ENCODE results near the gene NLRP11.
"Not testable (repeated sequence)": the region's sequence is repeated elsewhere in the genome, so short reads cannot be mapped to it uniquely, and the experiment has no call there.

Gene NLRP11

DNA sequence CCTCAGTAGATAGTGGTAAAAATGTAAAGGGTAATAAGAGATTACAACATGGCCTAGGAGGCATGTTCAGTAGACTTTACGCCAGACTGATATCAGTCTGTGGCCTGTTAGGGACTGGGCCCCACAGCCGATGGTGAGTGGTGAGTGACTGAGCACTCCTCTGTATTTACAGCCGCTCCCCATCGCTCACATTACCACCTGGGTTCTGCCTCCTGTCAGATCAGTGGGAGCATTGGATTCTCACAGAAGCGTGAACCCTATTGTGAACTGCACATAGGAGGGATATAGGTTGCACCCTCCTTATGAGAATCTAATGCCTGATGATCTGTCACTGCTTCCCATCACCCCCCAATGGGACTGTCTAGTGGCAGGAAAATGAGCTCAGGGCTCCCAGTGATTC, 17.9 kb downstream of the NLRP11 start:
- peaks cover 5% of the 10 kb centered on the region for H3K9me3 Mint-ChIP-seq
- H3K27ac Mint-ChIP-seq = no peak overlapping the region
- H3K27me3 Mint-ChIP-seq = peaks cover 24% of the 10 kb centered on the region
- DNase-seq = no peak
- no peaks in the 10 kb centered on the region for H3K36me3 Mint-ChIP-seq (ENCODE audit: low read depth)
- peaks cover 2% of the 10 kb centered on the region for H3K4me1 Mint-ChIP-seq (ENCODE audit: low read depth)
- H3K4me3 Mint-ChIP-seq = no peak overlapping the region

DNA sequence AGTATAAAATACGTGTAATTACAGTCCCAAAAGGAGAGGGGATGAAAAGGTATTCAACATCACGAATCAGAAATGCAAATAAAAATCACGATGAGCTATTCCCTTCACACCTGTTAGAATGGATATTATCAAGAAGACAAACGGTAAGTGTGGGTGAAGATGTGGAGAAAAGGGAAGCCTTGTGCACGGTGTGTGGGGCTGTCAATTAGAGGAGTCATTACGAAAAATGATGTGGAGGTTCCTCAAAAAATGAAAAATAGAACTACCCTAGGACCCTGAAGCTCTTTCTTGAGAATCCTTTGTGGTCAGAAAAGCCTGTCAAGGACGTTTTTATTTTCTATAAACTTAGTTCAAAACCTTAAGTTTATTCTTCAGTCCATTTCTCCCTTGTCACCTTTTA, 19.4 kb downstream of the NLRP11 start:
- H3K9me3 Mint-ChIP-seq = peaks cover 11% of the 10 kb centered on the region
- no peaks in the 10 kb centered on the region for H3K36me3 Mint-ChIP-seq (ENCODE audit: low read depth)
- H3K27me3 Mint-ChIP-seq = peaks cover 22% of the 10 kb centered on the region
- H3K27ac Mint-ChIP-seq = no peak overlapping the region
- H3K4me1 Mint-ChIP-seq (ENCODE audit: low read depth) = peaks cover 2% of the 10 kb centered on the region
- no peak for DNase-seq
- H3K4me3 Mint-ChIP-seq = no peak overlapping the region

DNA sequence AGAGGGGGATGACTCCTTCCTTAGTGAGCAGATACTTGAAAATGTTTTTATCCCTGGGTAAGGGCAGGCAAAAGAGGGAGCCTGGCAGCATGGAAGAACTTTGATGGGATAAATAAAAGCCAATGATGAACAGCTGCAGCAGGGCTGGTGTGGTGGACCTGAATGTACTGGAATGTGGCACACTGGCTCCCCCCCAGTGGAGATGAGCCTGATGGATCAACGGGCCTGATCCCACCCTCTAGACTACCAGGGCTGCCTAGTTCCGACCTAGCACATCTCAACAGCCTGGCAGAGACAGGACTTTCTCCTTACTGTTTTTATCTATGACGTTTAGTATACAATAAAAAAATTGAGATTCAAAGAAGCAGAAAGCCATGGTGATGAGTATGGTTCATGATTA, 20.5 kb downstream of the NLRP11 start:
- no peaks in the 10 kb centered on the region for H3K36me3 Mint-ChIP-seq (ENCODE audit: low read depth)
- no peak for DNase-seq
- peaks cover 19% of the 10 kb centered on the region for H3K9me3 Mint-ChIP-seq
- peaks cover 2% of the 10 kb centered on the region for H3K4me1 Mint-ChIP-seq (ENCODE audit: low read depth)
- peaks cover 22% of the 10 kb centered on the region for H3K27me3 Mint-ChIP-seq
- no peak overlapping the region for H3K27ac Mint-ChIP-seq
- no peak overlapping the region for H3K4me3 Mint-ChIP-seq

DNA sequence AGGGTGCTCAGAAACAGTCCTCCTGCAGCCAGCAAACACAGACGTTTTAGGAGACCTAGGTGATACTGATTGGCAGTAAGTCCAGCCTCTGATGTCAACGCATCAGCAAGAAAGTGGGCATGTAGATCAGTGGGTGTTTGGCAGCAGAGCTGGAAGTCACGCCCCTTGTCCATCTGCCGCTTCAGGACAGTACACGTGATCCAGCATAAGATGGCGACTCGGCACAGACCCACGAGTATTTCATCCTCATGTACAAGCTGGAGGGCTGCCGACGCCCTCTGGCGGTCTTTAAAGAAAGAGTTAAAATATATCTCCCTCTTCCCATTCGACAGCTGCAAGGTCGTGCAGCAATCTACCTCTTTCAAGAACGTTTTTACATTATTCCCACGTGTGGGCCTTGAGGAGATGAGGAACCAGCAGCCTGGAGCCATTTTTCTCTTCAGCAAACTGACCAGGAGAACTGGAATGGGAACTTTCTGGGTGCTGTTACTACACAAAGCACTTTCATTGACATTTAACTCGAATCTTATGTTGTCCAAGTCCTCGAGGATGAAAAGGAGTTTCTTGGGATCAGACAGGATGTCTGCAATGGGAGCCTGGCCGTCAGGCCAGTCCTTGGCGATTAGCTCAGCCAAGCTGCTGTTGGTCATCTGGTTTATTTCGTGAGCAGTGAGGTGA, 22.3 kb downstream of the NLRP11 start:
- peak; percentile 41 for DNase-seq
- H3K36me3 Mint-ChIP-seq (ENCODE audit: low read depth) = no peaks in the 10 kb centered on the region

DNA sequence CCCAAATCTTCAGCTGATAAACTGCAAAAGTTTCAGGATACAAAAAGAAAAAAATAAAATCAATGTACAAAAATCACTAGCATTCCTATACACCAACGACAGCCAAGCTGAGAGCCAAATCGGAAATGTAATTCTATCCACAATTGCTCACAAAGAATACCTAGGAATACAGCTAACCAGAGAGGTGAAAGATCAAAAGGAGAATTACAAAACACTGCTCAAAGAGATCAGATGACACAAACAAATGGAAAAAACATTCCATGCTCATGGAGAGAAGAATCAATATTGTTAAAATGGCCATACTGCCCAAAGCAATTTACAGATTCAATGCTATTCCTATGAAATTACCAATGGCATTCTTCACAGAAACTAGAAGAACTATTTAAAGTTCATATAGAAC, 29.5 kb downstream of the NLRP11 start:
- DNase-seq = no peak
- peaks cover 10% of the 10 kb centered on the region for H3K9me3 Mint-ChIP-seq
- no peaks in the 10 kb centered on the region for H3K4me1 Mint-ChIP-seq (ENCODE audit: low read depth)
- no peak overlapping the region for H3K4me3 Mint-ChIP-seq
- H3K36me3 Mint-ChIP-seq (ENCODE audit: low read depth) = no peaks in the 10 kb centered on the region
- H3K27ac Mint-ChIP-seq = no peak overlapping the region
- peaks cover 11% of the 10 kb centered on the region for H3K27me3 Mint-ChIP-seq

More for the DNA sequence above, 22.3 kb downstream of the NLRP11 start:
- Mint-ChIP-seq H3K9me3 (peaks cover 22% of the 10 kb centered on the region), H3K27ac (no peak overlapping the region), H3K27me3 (peaks cover 22% of the 10 kb centered on the region), H3K4me1 (ENCODE audit: low read depth) (peaks cover 2% of the 10 kb centered on the region), H3K4me3 (no peak overlapping the region)

DNA sequence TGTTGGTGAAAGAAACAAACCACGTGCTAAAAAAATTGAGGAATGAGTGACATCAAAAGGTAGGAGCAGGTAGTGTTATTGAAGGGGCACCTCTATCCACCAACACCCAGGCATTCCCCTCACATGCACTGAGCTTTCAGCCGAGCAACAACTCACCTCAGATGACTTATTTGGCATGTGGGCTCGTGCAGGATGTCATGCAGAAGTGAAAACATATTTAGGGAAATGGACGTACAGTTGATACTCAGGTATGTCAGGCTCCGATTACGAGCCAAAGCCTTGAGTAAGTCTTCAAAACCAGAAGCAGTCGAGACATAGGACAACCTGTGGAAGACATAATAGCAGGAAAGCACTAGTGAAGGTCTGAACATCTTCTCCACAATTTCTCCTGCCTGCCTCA, 30.4 kb downstream of the NLRP11 start:
- Mint-ChIP-seq H3K9me3 (peaks cover 3% of the 10 kb centered on the region), H3K27ac (no peak overlapping the region), H3K4me3 (no peak overlapping the region), H3K36me3 (ENCODE audit: low read depth) (no peaks in the 10 kb centered on the region), H3K4me1 (ENCODE audit: low read depth) (no peaks in the 10 kb centered on the region), H3K27me3 (peaks cover 11% of the 10 kb centered on the region)
- DNase-seq = no peak

DNA sequence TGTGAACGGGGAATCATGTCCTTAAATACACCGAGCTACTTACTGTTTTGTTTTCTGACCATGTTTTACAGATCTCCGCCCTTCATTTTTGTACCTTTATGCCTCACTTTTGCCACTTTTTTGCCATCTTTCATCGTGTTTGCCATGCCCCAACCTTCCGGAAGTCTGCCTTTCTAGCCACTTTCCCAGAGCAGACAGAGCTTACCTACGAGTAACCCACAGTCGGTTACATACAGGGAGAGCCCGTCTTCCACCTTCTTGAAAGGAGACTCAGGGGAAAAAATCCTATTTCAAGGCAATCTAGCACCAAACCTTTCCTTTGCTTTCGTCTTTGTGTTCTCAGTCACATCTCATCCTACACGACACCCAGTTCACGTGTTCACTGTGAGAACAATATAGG, 36.8 kb downstream of the NLRP11 start:
- peaks cover 11% of the 10 kb centered on the region for H3K27me3 Mint-ChIP-seq
- no peaks in the 10 kb centered on the region for H3K9me3 Mint-ChIP-seq
- H3K4me3 Mint-ChIP-seq = no peak overlapping the region
- H3K36me3 Mint-ChIP-seq (ENCODE audit: low read depth) = no peaks in the 10 kb centered on the region
- no peaks in the 10 kb centered on the region for H3K4me1 Mint-ChIP-seq (ENCODE audit: low read depth)
- DNase-seq = no peak
- H3K27ac Mint-ChIP-seq = no peak overlapping the region

DNA sequence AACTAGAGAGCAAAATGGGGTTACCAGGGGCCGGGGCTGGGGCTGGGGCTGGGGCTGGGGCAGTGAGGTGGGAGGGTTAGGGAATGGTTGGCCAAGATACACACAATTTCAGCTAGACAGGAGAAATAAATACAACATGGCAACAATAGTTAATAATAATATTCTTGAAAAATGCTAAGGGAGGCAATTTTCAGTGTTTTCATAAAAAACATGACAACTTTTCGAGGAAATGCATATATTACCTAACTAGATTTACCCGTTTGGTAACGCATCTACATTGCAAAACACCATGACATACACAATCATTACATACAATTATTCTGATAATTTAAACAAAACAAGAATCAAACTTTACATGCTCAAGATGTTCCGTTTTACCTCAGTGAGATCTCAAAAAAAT, 50.7 kb downstream of the NLRP11 start:
- H3K4me1 Mint-ChIP-seq (ENCODE audit: low read depth) = no peaks in the 10 kb centered on the region

DNA sequence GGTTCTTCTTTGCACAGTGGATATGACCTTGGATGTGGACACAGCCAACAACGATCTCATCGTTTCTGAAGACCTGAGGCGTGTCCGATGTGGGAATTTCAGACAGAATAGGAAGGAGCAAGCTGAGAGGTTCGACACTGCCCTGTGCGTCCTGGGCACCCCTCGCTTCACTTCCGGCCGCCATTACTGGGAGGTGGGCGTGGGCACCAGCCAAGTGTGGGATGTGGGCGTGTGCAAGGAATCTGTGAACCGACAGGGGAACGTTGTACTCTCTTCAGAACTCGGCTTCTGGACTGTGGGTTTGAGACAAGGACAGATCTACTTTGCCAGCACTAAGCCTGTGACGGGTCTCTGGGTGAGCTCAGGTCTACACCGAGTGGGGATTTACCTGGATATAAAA, 53.5 kb downstream of the NLRP11 start:
- no peak for DNase-seq
- Mint-ChIP-seq H3K9me3 (no peaks in the 10 kb centered on the region), H3K36me3 (ENCODE audit: low read depth) (no peaks in the 10 kb centered on the region), H3K4me1 (ENCODE audit: low read depth) (no peaks in the 10 kb centered on the region), H3K27ac (no peak overlapping the region), H3K4me3 (no peak overlapping the region), H3K27me3 (peaks cover 51% of the 10 kb centered on the region)

More for the DNA sequence above, 50.7 kb downstream of the NLRP11 start:
- no peaks in the 10 kb centered on the region for H3K36me3 Mint-ChIP-seq (ENCODE audit: low read depth)
- no peak for DNase-seq
- no peak overlapping the region for H3K27ac Mint-ChIP-seq
- no peak overlapping the region for H3K4me3 Mint-ChIP-seq
- peaks cover 41% of the 10 kb centered on the region for H3K27me3 Mint-ChIP-seq
- no peaks in the 10 kb centered on the region for H3K9me3 Mint-ChIP-seq

DNA sequence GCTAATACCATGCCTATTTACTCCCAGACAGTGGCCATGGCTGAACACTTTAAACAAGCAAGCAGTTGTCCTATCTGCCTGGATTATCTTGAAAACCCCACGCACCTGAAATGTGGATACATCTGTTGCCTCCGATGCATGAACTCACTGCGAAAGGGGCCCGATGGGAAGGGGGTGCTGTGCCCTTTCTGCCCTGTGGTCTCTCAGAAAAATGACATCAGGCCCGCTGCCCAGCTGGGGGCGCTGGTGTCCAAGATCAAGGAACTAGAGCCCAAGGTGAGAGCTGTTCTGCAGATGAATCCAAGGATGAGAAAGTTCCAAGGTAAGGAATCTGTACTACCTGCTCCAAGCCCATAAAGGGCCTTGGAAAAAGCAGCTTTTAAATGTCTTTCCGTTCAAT, 54.3 kb downstream of the NLRP11 start:
- no peaks in the 10 kb centered on the region for H3K9me3 Mint-ChIP-seq
- no peak overlapping the region for H3K4me3 Mint-ChIP-seq
- no peak overlapping the region for H3K27ac Mint-ChIP-seq
- no peak for DNase-seq
- H3K36me3 Mint-ChIP-seq (ENCODE audit: low read depth) = no peaks in the 10 kb centered on the region
- H3K27me3 Mint-ChIP-seq = peaks cover 49% of the 10 kb centered on the region
- H3K4me1 Mint-ChIP-seq (ENCODE audit: low read depth) = no peaks in the 10 kb centered on the region

DNA sequence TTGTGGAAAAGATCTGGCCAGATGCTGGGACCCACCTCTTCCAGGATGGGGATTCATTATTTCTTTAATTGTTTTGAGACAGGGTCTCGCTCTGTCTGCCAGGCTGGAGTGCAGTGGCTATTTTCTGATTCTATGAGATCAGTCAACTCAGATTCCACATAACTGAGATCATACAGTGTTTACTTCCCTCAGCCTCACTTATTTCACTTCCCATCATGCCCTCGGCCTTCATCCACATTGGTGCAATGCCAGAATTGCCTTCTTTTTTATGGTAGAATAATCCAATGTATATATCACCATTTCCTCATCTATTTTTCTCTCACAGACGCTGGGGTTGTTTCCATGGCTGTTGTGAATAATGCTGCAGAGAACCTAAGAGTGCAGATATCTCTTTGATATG, 62.2 kb downstream of the NLRP11 start:
- not testable (repeated sequence) for DNase-seq; H3K4me3 Mint-ChIP-seq; H3K9me3 Mint-ChIP-seq; H3K4me1 Mint-ChIP-seq (ENCODE audit: low read depth); H3K36me3 Mint-ChIP-seq (ENCODE audit: low read depth); H3K27ac Mint-ChIP-seq
- H3K27me3 Mint-ChIP-seq = peaks cover 42% of the 10 kb centered on the region

DNA sequence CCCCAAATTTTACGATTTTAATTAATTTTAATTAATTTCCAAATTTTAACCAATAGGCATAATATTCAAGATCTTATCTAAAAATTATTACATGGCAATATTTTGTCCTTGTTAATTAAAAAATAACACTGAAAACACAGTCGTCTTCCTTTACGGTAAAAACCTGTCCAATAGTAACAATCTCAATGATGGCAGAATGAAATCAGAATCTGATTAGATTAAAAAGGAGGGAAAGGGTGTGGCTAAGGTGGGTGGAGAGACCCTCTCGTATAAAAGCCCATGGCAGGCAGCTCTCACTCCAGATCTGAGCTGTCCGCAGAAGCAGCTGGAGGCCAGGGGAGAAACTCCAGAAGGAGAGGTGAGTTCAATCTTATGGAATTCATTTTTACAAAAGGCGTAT, 63.0 kb downstream of the NLRP11 start, which contains the start of gene RFPL4AL1:
TSS of gene RFPL4AL1 (plus strand) at position 301 of the 400 bp plus-strand sequence. CDS start 2,687 bp downstream, outside the sequence.
- not testable (repeated sequence) for H3K9me3 Mint-ChIP-seq

DNA sequence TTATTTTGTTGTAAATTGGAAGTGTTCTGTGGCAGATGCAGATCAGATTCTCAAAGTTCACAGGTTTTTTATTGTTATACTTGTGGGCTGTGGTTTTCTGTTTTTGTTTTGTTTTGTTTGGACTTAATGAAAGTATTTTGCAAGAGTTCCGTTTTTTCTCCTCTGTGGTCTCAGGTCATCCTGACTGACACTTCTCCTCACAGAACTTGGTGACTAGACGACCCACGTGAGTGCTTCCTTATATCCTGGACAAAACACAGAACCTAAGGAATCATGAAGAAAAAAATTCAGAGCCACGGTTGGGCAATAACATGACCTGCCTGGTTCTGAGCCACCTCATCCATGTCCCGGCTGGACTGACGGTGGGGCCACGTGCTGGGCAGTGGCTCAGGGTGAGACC, 65.3 kb downstream of the NLRP11 start:
- Mint-ChIP-seq H3K27me3 (peaks cover 39% of the 10 kb centered on the region), H3K27ac (no peak overlapping the region), H3K36me3 (ENCODE audit: low read depth) (no peaks in the 10 kb centered on the region)

More for the DNA sequence above, 63.0 kb downstream of the NLRP11 start, which contains the start of gene RFPL4AL1:
- H3K36me3 Mint-ChIP-seq (ENCODE audit: low read depth); H3K4me1 Mint-ChIP-seq (ENCODE audit: low read depth); DNase-seq; H3K27ac Mint-ChIP-seq; H3K4me3 Mint-ChIP-seq: not testable (repeated sequence)
- H3K27me3 Mint-ChIP-seq = peaks cover 45% of the 10 kb centered on the region

DNA sequence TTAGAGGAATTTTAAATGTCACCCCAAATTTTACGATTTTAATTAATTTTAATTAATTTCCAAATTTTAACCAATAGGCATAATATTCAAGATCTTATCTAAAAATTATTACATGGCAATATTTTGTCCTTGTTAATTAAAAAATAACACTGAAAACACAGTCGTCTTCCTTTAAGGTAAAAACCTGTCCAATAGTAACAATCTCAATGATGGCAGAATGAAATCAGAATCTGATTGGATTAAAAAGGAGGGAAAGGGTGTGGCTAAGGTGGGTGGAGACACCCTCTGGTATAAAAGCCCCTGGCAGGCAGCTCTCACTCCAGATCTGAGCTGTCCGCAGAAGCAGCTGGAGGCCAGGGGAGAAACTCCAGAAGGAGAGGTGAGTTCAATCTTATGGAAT, 73.0 kb downstream of the NLRP11 start, which contains the start of gene RFPL4A:
TSS of gene RFPL4A (plus strand) at position 301 of the 400 bp plus-strand sequence. CDS start 2,704 bp downstream, outside the sequence.
- not testable (repeated sequence) for H3K9me3 Mint-ChIP-seq; H3K27me3 Mint-ChIP-seq; DNase-seq; H3K36me3 Mint-ChIP-seq (ENCODE audit: low read depth); H3K27ac Mint-ChIP-seq; H3K4me1 Mint-ChIP-seq (ENCODE audit: low read depth); H3K4me3 Mint-ChIP-seq

More for the DNA sequence above, 65.3 kb downstream of the NLRP11 start:
- Mint-ChIP-seq H3K4me1 (ENCODE audit: low read depth) (no peaks in the 10 kb centered on the region), H3K9me3 (peaks cover 2% of the 10 kb centered on the region), H3K4me3 (no peak overlapping the region)
- DNase-seq = no peak

DNA sequence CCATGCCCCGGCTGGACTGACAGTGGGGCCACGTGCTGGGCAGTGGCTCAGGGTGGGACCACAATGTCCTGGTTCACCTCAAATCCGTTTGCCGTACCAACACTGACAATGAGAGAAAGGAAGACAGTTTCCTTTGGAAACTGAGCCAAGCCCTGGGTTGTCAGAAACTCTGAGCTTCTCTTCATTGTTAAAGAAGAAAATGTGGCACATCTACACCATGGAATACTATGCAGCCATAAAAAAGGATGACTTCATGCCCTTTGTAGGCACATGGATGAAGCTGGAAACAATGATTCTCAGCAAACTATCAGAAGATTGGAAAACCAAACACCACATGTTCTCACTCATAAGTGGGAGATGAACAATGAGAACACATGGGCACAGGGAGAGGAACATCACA, 75.0 kb downstream of the NLRP11 start:
- not testable (repeated sequence) for H3K4me3 Mint-ChIP-seq; H3K27ac Mint-ChIP-seq; H3K36me3 Mint-ChIP-seq (ENCODE audit: low read depth); H3K4me1 Mint-ChIP-seq (ENCODE audit: low read depth); DNase-seq; H3K9me3 Mint-ChIP-seq
- peaks cover 14% of the 10 kb centered on the region for H3K27me3 Mint-ChIP-seq
